Measurements from ENCODE around the gene ARID3B.
"Not testable (repeated sequence)": the region's sequence is repeated elsewhere in the genome, so short reads cannot be mapped to it uniquely, and the experiment has no call there.

The ARID3B gene

DNA sequence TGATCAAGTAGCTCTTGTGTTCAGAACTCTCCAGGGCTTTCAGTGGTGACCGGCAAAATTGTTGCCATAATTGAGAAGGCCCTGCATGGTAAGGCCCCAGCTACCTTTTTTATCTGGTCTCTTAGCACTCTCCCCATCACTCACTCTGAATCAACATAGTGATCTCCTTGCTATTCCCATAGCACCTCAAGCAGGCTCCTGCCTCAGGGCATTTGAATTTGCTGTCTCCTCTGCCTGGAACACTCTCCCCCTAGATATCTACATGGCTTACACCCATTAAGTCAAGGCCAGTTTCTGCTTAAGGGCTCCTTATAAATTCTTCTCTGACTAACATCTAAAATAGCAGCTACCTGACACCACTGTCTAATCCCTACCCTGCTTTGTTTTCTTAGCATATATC lies 3.3 kb upstream of the ARID3B start:
- no peak for DNase-seq (ENCODE audit: low spot score)

DNA sequence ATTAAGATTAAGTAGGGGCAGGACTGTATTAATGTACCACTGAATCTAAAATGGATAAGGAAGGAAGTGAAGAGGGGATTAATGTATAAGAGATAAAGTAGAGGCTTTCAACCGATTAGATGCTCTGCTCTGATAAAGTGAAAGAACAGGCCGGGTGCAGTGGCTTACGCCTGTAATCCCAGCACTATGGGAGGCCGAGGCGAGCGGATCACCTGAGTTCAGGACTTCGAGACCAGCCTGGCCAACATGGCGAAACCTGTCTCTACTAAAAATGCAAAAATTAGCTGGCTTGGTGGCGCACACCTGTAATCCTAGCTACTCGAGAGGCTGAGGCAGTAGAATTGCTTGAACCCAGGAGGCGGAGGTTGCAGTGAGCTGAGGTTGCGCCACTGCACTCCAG lies 1.5 kb upstream of the ARID3B start:
- not testable (repeated sequence) for DNase-seq (ENCODE audit: low spot score)

DNA sequence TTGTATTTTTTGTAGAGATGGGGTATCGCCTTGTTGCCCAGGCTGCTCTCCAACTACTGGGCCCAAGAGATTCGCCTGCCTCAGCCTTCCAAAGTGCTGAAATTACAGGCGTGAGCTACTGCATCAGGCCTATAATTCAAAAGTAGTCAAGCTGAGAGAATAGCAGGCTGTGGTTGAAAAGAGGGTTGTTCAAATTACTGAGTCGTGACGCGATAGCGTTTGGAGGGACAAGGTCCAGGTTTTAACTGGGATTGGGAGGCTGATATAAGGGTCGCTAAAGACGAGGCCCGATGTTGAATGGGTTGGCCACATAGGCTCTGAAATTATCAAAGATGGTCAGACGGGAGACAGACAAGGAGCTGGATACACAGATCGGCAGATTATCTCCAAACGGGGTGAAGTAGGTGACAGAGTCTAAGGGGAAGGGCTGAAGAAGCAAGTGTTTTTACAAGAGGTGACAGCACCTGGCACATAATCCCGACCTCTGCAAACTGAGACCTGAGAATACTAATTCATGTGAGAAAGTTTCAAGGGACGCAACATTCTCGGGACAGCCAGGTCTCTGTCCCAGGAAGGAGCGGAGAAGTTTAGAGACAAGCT lies 759 bp upstream of the ARID3B start:
- DNase-seq (ENCODE audit: low spot score): peak; percentile 59

DNA sequence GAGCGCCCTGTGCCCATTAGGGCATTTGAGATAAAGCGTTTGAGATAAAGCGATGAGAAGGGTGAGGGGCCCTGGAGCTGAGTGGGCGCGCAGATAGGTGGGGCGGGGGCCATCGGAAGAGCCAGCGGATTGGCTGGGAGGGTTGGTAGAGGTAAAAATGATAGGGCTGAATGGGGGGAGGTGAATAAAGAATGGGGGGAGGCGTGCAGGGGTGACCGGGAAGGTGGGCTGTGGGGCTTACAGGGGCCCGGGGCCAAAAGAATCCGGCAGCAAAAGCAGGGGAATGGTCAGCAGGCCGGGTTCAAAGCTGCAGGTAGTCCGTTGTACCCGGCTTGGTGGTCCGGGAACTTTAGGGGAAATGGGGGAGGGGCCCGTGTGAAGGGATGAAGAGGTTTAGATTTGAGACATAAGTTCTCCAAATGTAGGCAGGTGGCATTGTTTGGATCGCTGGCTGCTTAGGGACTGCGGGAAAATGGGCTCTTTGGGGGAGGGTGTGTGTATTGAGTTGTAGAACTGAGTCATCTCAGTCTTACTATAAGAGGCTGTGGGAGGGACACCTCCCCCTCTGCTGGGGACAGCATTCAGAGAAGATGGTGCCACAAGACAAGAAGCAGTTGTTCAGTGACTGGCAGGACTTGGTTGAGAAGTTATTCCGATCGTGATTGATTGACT lies 610 bp downstream of the ARID3B start:
- peak; percentile 58 for DNase-seq (ENCODE audit: low spot score)

DNA sequence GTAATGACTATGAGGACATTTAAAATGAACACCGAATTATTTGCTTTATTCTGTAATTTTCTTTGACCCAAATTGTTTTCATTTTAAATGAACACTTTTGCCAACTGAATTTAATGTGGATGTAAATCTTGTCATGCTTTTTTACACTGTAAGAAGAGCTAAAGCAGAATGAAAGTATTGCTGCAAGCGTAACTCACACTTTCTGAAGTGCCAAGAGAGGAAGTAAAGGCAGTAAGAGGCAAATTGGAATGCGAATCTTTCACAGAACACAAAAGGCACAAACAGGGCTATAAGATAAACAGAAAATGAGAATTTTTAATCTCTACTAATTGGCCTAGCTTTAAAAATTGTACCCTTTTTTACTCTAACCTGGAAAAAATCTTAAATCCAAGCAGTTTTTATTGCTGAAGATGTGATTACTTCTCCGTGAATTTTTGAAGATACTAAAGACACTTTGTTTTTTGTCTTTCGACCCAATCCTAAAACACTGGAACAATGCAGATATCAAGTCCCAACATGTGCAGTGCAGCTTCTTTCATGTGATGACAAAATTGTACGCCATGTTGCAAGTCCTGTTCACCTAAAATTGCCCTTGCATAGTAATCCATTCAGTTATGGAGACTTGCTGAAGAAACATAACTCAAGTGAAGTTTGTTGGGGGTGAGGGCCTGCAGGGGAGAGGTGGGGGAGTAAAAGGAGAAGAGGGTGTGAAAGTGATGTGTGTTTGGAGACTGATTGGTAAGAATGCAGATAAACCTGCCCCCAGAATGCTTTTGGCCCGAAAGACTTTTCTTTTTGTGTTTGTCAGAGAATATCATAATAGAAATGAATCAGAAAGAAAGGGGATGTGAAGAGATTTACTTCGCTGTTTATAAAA lies 1.4 kb downstream of the ARID3B start:
- no peak for DNase-seq (ENCODE audit: low spot score)

DNA sequence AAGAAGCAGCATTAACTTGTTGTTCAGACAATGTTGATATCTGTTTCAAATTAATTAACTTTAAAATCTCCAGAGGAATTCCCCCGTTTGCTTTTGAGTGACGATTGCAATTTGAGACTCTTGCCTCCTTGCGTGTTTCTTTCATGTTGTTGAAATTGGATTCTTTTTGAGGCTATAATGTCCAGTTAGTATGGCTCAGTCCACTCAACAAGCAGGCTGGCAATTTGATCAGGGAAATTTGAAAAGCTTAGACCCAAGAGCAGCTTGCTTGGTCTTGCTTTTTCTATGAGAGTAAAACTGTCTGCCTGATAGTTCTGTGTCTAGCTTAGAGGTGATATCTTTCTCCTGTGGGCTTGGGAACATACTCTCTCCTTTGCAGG lies 2.0 kb downstream of the ARID3B start:
- no peak for DNase-seq (ENCODE audit: low spot score)

DNA sequence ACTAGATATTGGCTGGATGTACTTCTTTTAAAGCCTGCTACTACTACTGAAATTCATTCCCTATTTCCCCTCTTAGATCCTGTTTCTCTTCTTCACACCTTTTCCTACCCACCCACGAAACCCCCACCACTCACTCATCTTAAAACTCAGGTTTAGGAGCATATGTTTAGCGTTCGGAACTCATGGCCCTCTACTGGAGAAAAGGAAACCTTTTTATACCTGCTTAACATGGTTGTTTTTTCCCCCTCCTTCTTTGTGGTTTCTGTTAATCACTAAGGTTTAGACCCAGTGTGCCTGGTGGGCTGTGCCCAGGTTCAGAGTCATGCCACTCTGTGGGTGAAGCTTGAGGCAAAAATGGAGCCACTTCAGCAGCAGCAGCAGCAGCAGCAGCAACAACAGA lies 2.6 kb downstream of the ARID3B start:
- DNase-seq (ENCODE audit: low spot score): peak; percentile 21

DNA sequence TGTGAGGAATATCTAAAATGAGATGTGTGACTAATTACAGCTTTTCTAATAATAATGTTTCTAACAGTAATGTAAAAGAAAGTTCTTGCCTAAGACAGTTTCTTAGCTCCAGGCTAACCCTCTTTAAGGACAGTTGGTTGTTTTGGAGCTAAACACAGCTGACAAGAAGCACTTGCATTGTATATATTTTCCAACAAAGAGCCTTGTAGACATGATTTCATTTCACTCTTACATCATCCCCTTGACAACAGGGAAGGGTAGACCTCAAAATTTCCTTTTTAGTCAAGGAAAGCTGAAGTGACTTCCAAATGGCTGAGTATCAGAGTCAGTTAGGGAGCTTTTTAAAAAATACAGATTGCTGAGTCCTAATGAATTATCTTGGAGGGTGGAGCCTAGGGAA lies 4.1 kb downstream of the ARID3B start:
- no peak for DNase-seq (ENCODE audit: low spot score)

DNA sequence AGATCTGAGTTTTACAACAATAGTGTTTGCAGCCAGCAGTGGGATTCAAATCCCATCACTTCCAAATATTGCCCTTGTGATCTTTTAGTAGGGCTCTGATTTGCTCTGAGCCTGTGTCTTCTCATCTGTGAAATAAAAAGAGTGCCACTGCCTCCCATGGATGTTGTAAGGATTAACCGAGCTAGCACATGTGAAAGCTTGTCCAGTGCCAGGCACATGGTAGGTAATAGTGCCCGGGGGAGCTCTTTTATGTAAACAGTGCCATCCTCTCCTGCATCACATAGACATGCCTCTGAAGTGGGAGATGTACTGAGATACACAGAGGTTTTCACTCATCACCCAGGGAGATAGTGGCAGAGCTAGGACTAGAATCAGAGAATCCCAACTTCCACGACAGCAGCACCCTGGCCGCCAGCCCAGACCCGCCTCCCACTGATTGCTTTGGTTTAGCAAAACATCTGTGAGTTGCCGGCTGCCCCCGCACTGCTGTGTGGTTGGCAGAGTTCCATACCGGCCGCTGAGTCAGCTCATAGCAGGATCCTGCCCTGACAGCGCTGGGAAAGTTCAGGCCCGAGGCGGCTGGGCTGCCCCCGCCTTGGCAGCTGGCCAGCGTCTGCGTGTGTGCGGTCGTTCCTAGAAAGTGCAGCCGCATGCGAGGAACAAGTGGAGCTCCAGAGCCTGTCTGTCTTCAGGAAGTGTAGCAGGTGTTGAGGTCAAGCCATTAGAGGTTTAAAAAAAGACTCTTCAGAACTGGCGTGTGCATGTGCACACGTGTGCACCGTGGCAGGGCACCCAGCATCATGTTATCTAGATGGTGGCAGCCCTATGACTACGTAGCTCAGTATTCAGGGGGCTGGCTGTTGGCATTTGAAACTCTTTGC lies 5.0 kb downstream of the ARID3B start:
- DNase-seq (ENCODE audit: low spot score): peak; percentile 97

DNA sequence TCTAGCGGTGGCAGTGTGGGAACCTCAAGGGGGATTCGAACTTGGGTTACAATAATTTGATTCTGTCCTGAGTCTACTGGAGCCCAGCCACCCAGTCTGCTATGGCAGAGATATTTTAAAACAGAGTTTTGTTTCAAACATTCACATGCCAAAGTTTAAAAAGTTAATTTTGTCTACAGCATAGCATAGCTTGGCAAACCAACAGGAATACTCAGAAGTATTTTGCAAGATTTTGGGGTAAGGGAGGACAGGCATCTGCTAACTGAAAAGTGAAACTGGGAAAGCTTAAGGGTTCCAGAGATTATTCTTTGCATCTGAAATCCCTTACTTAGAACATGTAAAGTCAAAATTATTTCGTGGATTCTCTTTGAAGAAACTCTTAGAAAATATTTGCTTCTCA lies 6.6 kb downstream of the ARID3B start:
- no peak for DNase-seq (ENCODE audit: low spot score)

DNA sequence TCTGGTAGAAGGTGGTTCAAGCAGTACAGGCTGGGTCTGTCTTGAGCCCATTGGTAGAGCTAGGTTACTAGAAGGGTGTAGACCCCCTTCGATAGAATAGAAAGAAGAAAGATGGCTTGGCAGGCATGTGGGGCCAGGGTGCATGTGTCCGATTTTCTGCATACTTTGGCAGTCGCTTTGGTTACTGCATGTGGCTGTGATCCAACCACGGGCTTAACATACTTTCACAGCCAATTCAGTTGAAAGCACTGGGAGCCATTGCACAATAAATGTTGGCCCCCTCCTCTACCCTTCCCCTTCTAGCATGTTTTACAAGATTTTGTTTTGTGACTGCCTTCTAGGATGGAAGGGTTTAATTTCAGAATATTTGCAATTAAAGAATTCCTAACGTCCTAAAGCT lies 7.2 kb downstream of the ARID3B start:
- no peak for DNase-seq (ENCODE audit: low spot score)

DNA sequence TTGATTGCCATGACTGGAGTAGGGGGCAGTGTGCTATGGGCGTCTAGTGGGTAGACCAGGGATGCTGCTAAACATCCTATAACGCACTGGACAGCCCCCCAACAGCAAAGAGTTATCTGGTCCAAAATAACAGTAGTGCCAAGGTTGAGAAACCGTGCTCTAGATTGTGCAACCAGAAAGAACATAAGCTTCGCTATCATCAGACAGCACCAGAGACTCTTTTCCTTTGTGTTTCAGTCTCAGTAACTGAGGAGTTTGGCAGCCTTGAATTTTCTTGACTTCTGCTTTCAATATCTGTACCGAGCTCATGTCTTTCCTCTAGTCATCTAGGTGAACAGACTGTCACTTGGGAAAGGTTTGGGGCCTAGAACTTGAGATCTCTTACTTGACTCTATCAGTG lies 8.8 kb downstream of the ARID3B start:
- DNase-seq (ENCODE audit: low spot score): no peak

DNA sequence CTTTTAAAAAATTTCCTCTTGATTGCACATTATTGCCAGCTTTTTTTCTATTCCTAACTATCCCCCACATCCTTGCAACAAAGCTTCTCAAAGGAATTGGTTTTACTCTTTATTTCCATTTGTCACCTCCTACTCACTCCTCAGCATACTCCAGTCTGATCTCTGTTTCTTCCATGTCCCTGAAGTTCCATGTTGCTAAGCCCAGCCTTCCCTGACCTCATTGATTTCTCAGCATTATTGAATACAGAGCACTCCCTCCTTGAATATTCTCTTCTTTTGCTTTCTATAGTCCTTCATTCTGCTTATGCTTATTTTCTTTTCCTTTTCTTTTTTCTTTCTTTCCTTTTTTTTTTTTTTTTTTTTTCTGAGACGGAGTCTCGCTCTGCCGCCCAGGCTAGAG lies 10.7 kb downstream of the ARID3B start:
- DNase-seq (ENCODE audit: low spot score): no peak

DNA sequence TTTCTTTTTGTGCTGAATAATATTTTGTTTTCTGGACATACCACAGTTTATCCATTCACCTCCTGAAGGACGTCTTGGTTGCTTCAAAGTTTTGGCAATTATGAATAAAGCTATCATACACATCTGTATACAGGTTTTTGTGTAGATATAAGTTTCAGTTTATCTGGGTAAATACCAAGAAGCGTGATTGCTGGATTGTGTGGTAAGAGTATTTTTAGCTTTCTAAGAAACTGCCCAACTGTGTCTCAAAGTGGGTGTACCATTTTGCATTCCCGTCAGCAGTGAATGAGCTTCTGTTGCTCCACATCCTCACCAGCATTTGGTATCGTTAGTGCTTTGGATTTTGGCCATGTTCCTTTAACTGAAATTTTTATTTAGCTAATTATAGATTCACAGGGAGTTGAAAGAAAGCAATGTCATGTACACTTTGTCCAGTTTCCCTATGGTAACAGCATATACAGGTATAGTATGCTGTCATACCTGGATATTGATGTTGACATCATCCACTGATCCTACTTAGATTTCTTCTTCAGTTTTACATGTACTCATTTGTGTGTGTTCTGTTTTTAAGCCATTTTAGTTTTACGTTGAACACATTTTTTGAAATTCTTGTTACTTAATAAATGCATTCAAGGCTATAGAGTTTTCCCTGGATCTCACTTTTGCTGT lies 11.9 kb downstream of the ARID3B start:
- no peak for DNase-seq (ENCODE audit: low spot score)

DNA sequence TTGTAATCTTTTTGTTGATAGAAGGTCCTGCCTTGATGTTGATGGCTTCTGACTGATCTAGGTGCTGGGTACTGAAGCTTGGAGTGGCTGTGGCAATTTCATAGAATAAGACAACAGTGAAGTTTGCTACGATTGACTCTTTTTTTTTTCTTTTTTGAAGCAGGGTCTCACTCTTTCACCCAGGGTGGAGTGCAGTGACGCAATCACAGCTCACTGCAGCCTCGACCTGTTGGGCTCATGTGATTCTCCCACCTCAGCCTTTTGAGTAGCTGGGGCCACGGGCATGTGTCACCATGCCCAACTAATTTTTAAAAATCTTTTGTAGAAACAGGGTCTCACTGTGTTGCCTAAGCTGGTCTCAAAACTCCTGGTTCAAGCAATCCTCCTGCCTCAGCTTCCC lies 14.2 kb downstream of the ARID3B start:
- no peak for DNase-seq (ENCODE audit: low spot score)

DNA sequence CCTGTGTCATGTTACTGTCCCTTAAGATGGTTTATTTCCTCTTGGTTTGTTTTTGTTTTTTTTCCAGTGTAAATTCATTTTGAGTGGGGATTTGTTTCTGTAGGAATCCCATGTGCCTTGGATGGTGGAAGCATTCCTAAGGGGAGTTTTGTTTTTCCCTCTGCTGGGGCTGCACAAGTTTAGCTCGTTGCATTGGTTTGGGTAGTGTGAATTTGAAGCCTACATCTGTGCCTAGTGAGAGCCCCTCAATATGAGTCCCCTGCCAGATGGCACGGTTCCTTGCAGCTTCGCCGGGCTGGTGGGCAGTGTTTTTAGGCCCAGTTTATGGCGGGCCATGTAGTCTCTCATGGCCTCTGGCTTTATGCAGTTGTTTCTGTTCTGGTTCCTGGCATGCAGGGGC lies 17.7 kb downstream of the ARID3B start:
- no peak for DNase-seq (ENCODE audit: low spot score)

DNA sequence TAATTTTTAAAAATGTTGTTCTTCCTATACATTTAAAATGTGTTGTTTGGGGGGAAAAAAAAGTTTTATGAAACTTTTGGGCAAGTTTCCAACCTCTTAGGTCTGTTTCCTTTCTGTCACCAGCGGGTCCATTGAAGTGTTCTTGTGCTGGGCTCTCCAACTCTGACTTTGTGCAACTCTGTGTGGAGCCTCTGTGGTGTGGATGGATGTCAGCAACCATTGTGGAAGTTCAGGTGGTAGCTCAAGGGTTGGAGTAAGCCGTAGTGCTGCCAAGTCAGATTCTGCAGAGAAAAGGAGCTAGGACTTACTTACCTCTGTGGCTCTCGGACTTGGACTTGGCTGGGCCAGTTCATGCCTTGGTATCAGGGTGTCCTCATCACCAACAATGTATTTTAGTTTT lies 22.4 kb downstream of the ARID3B start:
- no peak for DNase-seq (ENCODE audit: low spot score)

DNA sequence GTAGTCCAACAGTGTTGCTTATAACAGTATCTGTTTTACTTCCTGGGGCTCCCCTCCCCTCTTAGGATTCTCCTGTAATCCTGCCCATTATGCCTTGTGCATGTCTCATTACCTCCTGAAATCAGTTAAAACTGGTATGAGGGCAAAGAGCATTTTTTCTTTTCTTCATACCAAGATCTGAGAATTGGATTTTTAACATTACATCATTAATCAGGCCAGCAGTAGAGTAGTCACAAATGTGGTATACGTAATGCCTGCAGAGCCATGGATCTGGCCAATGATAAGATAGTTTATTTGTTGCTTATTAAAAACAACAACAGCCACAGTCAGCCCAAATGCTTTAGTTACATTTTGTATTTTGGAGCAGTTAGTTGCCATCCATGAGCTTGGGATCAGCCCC lies 23.2 kb downstream of the ARID3B start:
- no peak for DNase-seq (ENCODE audit: low spot score)

DNA sequence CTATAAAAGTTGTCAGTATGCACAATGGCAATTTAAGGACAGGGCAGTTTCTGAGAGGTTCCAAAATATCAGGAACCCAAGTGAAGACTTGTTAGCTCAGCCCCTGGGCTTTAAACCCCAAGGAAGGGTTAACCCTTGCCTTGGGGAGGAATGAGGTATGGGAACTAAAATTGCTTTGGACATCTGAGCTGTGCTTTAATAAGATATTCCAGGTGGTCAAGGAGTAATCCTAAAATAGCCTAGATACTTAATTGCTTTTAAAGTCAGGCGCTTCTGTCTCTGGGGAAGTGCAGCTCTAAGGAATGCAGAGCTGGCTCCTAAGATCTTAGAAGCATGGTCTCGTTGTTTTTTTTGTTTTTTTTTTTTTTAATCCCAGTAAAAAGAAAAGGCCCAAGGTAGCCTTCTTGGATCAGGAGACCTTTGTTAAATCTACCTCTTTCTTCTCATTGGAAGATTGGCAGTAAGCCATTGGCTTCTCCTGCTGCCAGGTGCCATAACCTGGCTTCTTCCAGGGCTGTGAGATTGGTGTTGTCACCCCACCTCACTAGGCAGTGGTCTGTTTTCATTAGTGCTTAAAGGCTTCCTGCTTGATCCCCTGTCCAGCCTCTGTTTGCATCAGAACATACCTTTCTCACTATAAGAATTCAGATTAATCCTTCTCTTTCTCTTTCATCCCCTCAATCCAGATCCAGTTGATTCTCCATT lies 24.5 kb downstream of the ARID3B start:
- no peak for DNase-seq (ENCODE audit: low spot score)

DNA sequence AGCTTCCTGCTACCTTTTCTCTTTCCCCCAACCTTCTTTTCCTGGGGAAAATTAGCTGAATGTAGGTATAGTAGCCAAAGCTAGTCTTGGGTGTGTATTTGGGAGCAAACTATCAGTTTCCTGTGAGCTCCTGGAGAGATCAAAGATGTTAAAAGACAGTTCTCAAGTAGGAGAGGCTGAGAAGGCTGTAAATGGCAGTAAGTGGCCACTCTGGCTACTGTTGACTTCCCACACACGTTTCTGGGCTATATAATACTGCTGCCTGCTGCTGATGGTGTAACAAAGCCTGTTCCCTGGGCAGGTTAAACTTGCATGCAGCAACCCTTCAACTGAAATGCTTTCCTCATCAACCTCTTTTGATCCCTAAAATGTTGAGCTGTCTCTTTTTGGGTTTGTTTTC lies 27.6 kb downstream of the ARID3B start:
- DNase-seq (ENCODE audit: low spot score): no peak

DNA sequence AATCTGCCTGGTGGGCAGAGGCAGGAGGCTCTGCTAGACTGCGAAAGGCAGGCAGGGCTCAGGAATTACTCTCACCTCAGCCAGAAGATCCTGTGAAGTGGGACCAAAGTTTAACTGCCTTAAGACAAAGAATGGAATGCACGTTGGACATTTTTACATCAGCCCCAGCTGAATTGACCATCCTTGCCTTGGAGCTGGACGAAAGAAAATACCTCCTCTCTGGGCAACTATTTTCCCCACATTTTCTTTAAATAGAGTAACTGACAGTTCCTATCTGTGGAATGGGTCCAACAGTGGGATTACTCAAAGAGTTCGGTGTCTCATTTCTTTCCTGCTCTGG lies 28.7 kb downstream of the ARID3B start:
- no peak for DNase-seq (ENCODE audit: low spot score)

Measured in SW480 (cell line).